ENCODE data around the gene PCGF3.
"Not testable (repeated sequence)": the region's sequence is repeated elsewhere in the genome, so short reads cannot be mapped to it uniquely, and the experiment has no call there.

PCGF3 gene

GRCh38 chr4:687971-688853 is 17.4 kb upstream of the PCGF3 start:
- no peak for TF ChIP-seq JUND (IDR thresholded peaks at IDR 0.05; ENCODE audit: low read depth)
- DNase-seq (ENCODE audit: low read depth in 1 of 2, low spot score in 1 of 2) = peak; percentile 92 to 93
- in situ Hi-C loops (cut with HindIII; ENCODE audit: low pct_unique_long_range_greater_than_20kb, low sequenced_read_pairs) = no loop called here

GRCh38 chr4:688854-689681 is 16.6 kb upstream of the PCGF3 start, which contains the start of gene SLC49A3:
SLC49A3 (minus strand) TSS chr4:689151; CDS start chr4:689127, 24 bp downstream.
- DNase-seq (ENCODE audit: low read depth in 1 of 2, low spot score in 1 of 2) = peak; percentile 50 to 71
- no peak for TF ChIP-seq JUND (IDR thresholded peaks at IDR 0.05; ENCODE audit: low read depth)
- in situ Hi-C loops (cut with HindIII; ENCODE audit: low pct_unique_long_range_greater_than_20kb, low sequenced_read_pairs) = no loop called here

- TF ChIP-seq JUND (IDR thresholded peaks at IDR 0.05; ENCODE audit: low read depth) = no peak
- DNase-seq (ENCODE audit: low read depth in 1 of 2, low spot score in 1 of 2) = no peak
- in situ Hi-C loops (cut with HindIII; ENCODE audit: low pct_unique_long_range_greater_than_20kb, low sequenced_read_pairs) = no loop called here
These were observed 15.9 kb upstream of the PCGF3 start for GRCh38 chr4:689723-690122.

GRCh38 chr4:692771-693554 is 12.7 kb upstream of the PCGF3 start:
- in situ Hi-C loops (cut with HindIII; ENCODE audit: low pct_unique_long_range_greater_than_20kb, low sequenced_read_pairs) = no loop called here
- TF ChIP-seq JUND (IDR thresholded peaks at IDR 0.05; ENCODE audit: low read depth) = no peak
- peak in 1 of 2 experiments; percentile 93 for DNase-seq (ENCODE audit: low read depth in 1 of 2, low spot score in 1 of 2)

DNA sequence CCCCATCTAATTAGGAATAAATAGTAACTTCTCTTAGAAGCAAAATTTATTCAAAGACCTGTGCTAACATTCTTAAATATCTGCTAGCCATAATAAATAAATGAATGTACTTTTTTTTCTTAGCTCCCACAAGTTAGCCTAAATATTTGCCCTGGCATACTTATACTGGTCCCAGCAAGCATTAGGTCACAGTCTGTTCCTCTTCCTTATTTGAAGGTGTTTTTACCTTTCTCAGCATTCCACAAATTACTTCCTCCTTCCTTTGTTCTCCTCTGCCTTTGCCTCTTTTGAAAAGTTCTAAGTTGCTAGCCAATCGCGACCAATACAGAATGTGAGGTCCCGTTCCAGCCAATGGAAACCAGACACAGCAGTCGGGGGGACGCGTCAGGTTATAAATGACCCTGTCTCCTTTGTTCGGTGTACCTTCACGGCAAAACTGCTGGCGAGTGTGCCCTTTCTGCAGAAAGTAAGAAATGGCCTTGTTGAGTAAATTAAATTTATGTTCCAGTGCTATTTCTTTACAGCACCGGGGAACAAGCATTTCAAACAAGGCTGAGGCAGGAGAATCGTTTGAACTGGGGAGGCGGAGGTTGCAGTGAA is 11.2 kb upstream of the PCGF3 start:
- in situ Hi-C loops (cut with HindIII; ENCODE audit: low pct_unique_long_range_greater_than_20kb, low sequenced_read_pairs) = not testable (repeated sequence)
- DNase-seq (ENCODE audit: low read depth in 1 of 2, low spot score in 1 of 2) = peak in 1 of 2 experiments; percentile 96

- no peak for TF ChIP-seq JUND (IDR thresholded peaks at IDR 0.05; ENCODE audit: low read depth)
- DNase-seq (ENCODE audit: low read depth in 1 of 2, low spot score in 1 of 2) = no peak
- in situ Hi-C loops (cut with HindIII; ENCODE audit: low pct_unique_long_range_greater_than_20kb, low sequenced_read_pairs) = no loop called here
These were observed 5.6 kb upstream of the PCGF3 start for GRCh38 chr4:699816-700580.

- TF ChIP-seq JUND (IDR thresholded peaks at IDR 0.05; ENCODE audit: low read depth) = no peak
- peak in 1 of 2 experiments; percentile 62 for DNase-seq (ENCODE audit: low read depth in 1 of 2, low spot score in 1 of 2)
- in situ Hi-C loops (cut with HindIII; ENCODE audit: low pct_unique_long_range_greater_than_20kb, low sequenced_read_pairs) = no loop called here
These were observed 4.9 kb upstream of the PCGF3 start for GRCh38 chr4:700587-701264.

DNA sequence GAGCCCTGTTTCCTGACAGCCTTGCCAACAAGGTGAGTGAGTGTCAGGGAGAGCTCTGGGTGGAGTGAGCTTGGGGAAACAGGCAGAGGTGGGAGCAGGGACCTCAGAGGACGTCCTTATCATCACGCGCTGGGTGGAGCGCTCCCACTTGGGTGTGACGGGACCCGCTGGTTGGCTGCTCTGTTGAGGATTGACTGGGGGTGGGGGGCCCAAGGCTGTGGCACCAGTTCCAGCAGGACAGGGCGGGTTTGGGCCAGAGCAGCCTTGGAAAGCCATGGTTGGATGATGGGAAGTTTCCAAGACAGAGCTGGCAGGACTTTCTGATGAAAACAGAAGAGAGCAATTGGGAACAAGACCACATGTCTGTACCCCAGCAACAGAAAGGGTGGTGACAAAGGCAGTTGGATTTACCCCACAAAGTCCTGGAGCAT is 3.0 kb upstream of the PCGF3 start:
- TF ChIP-seq JUND (IDR thresholded peaks at IDR 0.05; ENCODE audit: low read depth) = no peak
- in situ Hi-C loops (cut with HindIII; ENCODE audit: low pct_unique_long_range_greater_than_20kb, low sequenced_read_pairs) = no loop called here
- no peak for DNase-seq (ENCODE audit: low read depth in 1 of 2, low spot score in 1 of 2)

DNA sequence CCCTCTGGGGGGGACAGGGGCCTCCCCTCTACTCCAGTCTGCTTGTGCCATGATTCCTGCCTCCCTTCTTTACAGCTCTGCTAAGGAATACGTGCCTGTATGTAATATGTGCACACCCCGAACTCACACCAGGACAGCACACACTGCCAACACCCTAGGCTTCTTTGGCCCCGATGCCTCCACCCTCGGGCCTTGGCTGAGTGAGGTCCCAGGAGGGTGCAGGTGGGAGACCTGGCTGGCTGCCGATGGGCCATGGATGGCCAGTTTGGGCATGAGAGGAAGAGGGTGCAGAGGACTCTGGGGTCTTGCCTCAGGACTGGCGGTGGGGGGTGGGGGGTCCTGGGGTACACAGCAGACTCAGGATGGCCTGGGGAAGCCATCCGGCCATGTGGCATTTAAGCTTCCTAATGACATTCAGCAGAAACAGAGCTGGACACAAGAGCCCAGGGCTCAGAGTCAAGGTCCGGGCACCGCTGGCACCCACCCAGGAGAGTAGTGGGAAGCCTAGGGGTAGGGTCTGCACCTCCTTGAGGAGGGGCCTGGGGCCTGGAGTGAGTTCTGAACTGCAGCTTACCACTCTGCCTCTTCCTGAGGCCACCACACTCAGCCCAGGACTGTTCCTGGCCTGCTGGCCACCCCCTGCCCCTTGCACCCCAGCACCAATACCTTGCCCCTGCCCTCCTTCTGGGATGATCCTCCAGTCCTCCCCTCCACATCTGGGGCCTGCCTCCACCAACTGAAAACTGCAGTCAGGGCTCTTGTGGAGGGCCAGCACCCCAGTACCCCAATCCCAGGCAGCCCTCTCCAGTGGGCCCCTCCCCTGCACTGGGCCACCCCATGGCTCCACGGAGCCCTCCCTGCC is 2.1 kb upstream of the PCGF3 start:
- in situ Hi-C loops (cut with HindIII; ENCODE audit: low pct_unique_long_range_greater_than_20kb, low sequenced_read_pairs) = no loop called here
- no peak for TF ChIP-seq JUND (IDR thresholded peaks at IDR 0.05; ENCODE audit: low read depth)
- DNase-seq (ENCODE audit: low read depth in 1 of 2, low spot score in 1 of 2) = no peak

DNA sequence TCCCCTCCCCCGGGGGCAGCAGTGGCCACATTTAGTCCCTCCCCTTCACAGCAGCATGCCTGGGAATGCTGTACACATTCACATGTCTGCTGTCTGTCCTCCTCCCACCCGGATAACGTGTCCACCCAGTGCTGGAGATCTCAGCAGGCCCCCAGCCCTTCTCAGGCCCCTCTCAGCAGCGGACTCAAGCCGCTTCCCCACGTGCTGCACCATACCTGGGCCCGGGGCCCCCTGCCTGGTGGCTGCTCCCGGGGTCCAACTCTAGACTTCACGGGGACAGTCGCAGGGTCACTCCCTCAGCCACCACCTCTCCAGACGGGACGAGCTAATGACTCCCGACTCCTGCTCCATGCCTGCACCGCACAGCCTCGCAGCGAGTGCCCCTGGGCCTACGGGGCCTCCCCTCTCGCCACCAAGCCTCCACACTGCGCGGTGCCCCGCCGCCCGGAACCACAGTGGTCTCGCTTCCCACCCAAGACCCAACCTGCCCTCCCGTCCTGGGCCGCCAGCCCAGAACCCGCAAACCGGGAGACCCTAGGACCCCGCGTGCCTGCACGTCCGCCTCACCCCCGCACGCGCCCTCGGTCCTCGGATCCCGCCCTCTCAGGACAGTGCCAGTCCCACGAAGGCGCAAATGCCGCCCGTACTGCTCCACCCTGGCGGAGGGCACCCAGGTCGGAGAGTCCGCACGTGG is 1.3 kb upstream of the PCGF3 start:
- in situ Hi-C loops (cut with HindIII; ENCODE audit: low pct_unique_long_range_greater_than_20kb, low sequenced_read_pairs) = no loop called here
- DNase-seq (ENCODE audit: low read depth in 1 of 2, low spot score in 1 of 2) = no peak
- TF ChIP-seq JUND (IDR thresholded peaks at IDR 0.05; ENCODE audit: low read depth) = no peak
